ENCODE results near the gene EPB41L2. TPM values are rescaled to one million over a fixed set of nuclear protein-coding genes. Genes with fewer than 3 reads are reported as not detected.

EPB41L2 gene
- total RNA-seq, 2 donors from 2014 or later = 43.5 to 47.2 TPM

DNA sequence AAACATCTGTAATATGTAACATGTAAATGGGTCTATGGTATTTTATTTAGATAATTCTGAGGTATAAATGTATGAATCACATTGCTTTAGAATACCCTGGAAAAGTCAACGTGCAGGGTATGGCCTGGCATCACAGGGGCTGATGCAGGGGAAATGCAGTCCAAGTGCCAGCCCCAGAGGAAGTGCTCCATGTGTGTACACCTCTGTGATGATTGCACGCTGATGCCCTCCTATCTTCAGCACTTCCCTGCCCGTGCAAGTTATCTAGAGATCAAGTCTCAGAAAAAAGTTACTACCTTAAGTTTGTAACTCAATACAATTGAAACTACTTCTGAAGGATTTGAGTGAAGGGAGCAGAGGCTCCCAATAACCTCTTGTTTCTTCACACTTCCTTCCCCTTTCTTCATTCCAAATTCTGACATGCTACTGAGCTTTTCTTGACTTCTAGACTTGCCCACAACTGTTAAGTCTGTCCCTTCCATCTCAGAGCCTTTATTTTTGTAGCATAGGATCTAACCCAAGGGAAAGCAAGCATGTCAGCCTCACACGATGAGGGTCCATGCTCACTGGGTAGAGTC is 233.6 kb downstream of the EPB41L2 start:
- TF ChIP-seq, protein P1, sequence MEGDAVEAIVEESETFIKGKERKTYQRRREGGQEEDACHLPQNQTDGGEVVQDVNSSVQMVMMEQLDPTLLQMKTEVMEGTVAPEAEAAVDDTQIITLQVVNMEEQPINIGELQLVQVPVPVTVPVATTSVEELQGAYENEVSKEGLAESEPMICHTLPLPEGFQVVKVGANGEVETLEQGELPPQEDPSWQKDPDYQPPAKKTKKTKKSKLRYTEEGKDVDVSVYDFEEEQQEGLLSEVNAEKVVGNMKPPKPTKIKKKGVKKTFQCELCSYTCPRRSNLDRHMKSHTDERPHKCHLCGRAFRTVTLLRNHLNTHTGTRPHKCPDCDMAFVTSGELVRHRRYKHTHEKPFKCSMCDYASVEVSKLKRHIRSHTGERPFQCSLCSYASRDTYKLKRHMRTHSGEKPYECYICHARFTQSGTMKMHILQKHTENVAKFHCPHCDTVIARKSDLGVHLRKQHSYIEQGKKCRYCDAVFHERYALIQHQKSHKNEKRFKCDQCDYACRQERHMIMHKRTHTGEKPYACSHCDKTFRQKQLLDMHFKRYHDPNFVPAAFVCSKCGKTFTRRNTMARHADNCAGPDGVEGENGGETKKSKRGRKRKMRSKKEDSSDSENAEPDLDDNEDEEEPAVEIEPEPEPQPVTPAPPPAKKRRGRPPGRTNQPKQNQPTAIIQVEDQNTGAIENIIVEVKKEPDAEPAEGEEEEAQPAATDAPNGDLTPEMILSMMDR (IDR thresholded peaks at IDR 0.05) = no peak
- no peak for TF ChIP-seq POLR2A (IDR thresholded peaks at IDR 0.05)
- Histone ChIP-seq H3K4me3 (no peak overlapping the region), H3K27me3 (no peaks in the 10 kb centered on the region), H3K27ac (no peak overlapping the region), H3K9me3 (no peaks in the 10 kb centered on the region), H3K36me3 (replicated peaks in 1 of 2; ENCODE audit: insufficient read depth in 1 of 2, low read depth in 2 of 2) (no peaks in the 10 kb centered on the region), H3K4me1 (peaks cover 25% of the 10 kb centered on the region)
- intact Hi-C loops (cut with DNase I) = no loop called here
- no peak for ATAC-seq
- 74 to 90% methylated on average over 4 of the region's 4 CpGs for WGBS, 2 donors
- no peak for DNase-seq

DNA sequence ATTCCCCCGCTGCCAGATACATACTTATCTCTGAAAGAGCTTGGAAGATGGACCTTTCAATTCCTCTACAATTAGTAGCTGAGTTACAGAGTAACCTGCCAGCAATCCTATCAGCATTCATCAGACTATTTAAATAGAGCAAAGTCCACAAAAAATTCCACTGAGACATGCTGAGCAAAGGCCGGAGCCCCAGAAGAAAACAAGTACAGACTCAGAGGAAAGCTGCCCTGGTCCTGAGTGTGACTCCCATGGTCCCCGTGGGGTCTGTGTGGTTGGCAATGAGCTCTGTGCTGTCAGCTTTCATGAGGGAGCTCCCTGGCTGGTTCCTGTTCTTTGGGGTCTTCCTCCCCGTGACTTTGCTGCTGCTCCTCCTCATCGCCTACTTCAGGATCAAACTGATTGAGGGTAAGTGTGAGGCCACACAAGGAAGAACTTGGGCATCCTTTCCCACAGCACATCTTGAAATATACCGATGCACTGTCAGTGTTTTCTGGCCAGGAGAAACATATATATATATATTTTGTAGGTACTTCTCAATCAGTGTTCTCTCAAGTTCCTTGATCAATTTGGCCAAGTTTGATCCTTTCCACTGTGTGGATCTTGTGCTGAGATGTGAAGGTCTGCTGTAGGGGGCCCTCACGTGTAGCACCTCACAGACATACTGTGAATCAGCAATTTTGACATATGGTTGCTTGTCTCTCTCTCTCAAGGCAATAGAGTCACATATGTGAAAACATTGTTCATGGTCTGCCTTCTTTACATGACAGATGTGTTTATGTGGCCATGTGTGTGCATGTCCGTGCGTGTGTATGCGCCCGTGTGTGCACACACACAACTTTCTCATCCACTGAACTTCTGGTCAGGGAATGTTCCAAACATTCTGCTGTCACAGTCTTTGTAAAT is 235.5 kb downstream of the EPB41L2 start, which contains the start of gene SMLR1:
Gene SMLR1, plus strand, starts transcription at position 160 of the 903 bp plus-strand sequence. Its CDS starts 8 bp downstream, at position 168.
- Histone ChIP-seq H3K27me3 (no peaks in the 10 kb centered on the region), H3K36me3 (replicated peaks in 1 of 2; ENCODE audit: insufficient read depth in 1 of 2, low read depth in 2 of 2) (no peaks in the 10 kb centered on the region), H3K27ac (peak within 1 kb of the TSS in 3 of 4 donors; percentile 6 to 61 (median 49)), H3K4me3 (no peak within 1 kb of the TSS), H3K4me1 (peaks cover 25% of the 10 kb centered on the region), H3K9me3 (no peaks in the 10 kb centered on the region)
- ATAC-seq (peak; percentile 91), DNase-seq (peak; percentile 23 to 47 (median 30))
- WGBS, 2 donors = 33 to 35% methylated on average over 11 of the region's 11 CpGs
- intact Hi-C loops (cut with DNase I) = no loop called here
- TF ChIP-seq, protein P1 (IDR thresholded peaks at IDR 0.05) = no peak
- no peak for TF ChIP-seq POLR2A (IDR thresholded peaks at IDR 0.05)

DNA sequence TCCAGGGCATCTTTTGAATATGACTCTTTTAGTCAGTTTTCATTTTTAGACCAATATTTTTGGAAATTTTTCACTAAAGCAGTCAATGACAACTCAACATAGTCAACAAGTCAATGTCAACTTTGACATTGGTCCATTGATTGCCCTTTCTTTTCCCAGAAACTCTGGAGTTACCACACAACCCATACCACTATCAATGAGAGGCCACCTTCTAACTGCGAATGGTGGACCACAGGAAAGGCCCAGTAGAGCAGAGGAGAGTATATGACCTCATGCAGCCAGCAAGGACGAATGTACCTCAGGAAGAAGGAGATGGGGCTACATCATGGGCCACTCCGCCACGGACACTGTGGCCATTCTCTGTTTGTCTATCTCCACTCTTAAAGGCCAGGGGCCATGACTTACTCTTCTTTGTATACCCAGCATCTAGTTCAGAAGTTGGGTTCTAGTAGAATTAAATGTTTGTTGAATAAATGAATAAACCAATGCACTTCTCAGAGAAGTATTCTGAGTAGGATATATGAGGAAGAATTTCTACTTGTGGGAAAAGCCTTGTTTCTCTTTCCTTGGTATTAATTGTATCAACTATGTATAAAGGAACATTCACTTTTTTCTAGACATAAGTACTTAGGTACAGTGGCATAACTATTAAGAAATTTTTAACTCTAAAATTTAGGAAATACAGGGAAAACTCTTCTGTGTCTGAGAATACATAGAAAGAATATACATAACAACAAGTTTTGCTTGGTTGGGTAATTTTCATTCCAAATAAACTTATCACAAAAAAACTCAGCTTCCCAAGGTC is 236.4 kb downstream of the EPB41L2 start:
- ATAC-seq (no peak), DNase-seq (no peak)
- TF ChIP-seq, protein P1 (IDR thresholded peaks at IDR 0.05) = no peak
- no peak for TF ChIP-seq POLR2A (IDR thresholded peaks at IDR 0.05)
- Histone ChIP-seq H3K27me3 (no peaks in the 10 kb centered on the region), H3K27ac (no peak overlapping the region), H3K4me1 (peaks cover 25% of the 10 kb centered on the region), H3K4me3 (no peak overlapping the region), H3K9me3 (no peaks in the 10 kb centered on the region), H3K36me3 (replicated peaks in 1 of 2; ENCODE audit: insufficient read depth in 1 of 2, low read depth in 2 of 2) (no peaks in the 10 kb centered on the region)
- intact Hi-C loops (cut with DNase I) = no loop called here
- 79 to 96% methylated on average over 4 of the region's 4 CpGs for WGBS, 2 donors

DNA sequence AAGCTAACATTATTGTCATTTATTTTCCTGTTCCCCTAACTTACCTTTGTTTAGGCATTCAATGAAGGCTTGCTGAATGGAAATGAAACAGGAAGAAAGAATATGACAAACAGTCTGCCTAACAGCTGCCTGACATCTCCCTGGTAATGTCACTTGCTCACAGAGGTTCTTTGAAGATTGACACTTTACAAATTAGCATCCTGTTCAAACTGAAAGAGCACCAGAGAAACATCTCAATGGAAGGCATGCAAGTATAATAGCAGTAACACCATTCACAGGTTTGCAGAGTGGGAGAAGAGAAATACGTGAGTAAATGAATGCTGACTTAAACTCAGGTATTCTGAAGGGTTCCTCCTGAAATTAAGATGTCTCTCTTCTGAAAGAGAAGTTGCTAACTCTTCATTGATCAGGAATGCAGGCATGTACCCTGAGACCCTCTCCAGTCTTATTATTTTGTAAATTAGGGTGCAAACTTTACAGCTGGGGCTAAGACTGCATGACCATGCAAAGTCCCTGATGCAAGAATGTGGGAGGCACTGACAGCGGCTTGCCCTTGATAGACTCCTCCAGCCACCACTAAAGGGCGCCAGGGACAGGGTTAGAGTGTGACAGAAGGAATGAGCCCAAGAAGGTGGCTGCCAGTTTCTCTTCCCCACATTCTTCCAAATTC is 237.1 kb downstream of the EPB41L2 start:
- DNase-seq = no peak

More for the DNA sequence above, 237.1 kb downstream of the EPB41L2 start:
- Histone ChIP-seq H3K9me3 (no peaks in the 10 kb centered on the region), H3K4me3 (no peak overlapping the region), H3K27me3 (no peaks in the 10 kb centered on the region), H3K27ac (no peak overlapping the region), H3K36me3 (replicated peaks in 1 of 2; ENCODE audit: insufficient read depth in 1 of 2, low read depth in 2 of 2) (no peaks in the 10 kb centered on the region), H3K4me1 (peaks cover 25% of the 10 kb centered on the region)
- no peak for ATAC-seq
- intact Hi-C loops (cut with DNase I) = no loop called here
- WGBS, 2 donors = 84 to 97% methylated on average over 3 of the region's 3 CpGs
- no peak for TF ChIP-seq POLR2A (IDR thresholded peaks at IDR 0.05)

Measured in body of pancreas (tissue), 4 donors.